Endothelial cell of umbilical vein (primary cell): ENCODE measurements around the gene ESAM.

Experiments
- CTCF ChIP-seq, 2 donors: IDR thresholded peaks; 1 replicate in 1 of 2; 2 replicates in 1 of 2; pipeline ENCODE4 v1.5.1; 2011; ENCODE audit warnings: low read length in 2 of 2, mild to moderate bottlenecking in 2 of 2, moderate library complexity in 2 of 2, control low read depth in 1 of 2, inconsistent platforms in 1 of 2, low read depth in 1 of 2; ENCODE audit not compliant: insufficient read depth in 1 of 2; ENCODE audit errors: extremely low read depth in 1 of 2
- EZH2 ChIP-seq: IDR thresholded peaks from 2 replicates; pipeline ENCODE4 v1.6.1; 2012; ENCODE audit warnings: borderline replicate concordance, low read depth, mild to moderate bottlenecking, moderate library complexity, low read length, inconsistent platforms; ENCODE audit not compliant: severe bottlenecking
- FOS ChIP-seq: IDR thresholded peaks from 2 replicates; pipeline ENCODE4 v1.6.1; 2011; ENCODE audit warnings: mild to moderate bottlenecking, low read length, moderate library complexity, borderline replicate concordance; ENCODE audit not compliant: insufficient read depth
- MAX ChIP-seq: IDR thresholded peaks from 2 replicates; pipeline ENCODE4 v1.6.1; 2011; ENCODE audit not compliant: insufficient read depth, insufficient read length
- POLR2A ChIP-seq: IDR thresholded peaks from 2 replicates; pipeline ENCODE4 v1.6.1; 2012; ENCODE audit warnings: low read depth, mild to moderate bottlenecking, control low read depth, low read length
- POLR2AphosphoS5 ChIP-seq: IDR thresholded peaks from 2 replicates; pipeline ENCODE4 v1.6.1; 2012; ENCODE audit warnings: low read depth, mild to moderate bottlenecking, control low read depth, low read length, moderate library complexity; ENCODE audit not compliant: insufficient read depth

GRCh38 chr11:124763156-124763947 lies 1.3 kb upstream of the ESAM start:
- TF ChIP-seq CTCF (IDR thresholded peaks at IDR 0.05; ENCODE audit: extremely low read depth in 1 of 2, insufficient read depth in 1 of 2, low read depth in 1 of 2, low read length in 2 of 2) (peak; percentile 78 to 86), POLR2A (peak; percentile 34), MAX (no peak), POLR2AphosphoS5 (no peak), EZH2 (no peak), FOS (no peak)
